ENCODE data around the gene KIF20B.

GRCh38 chr10:89701242-89702120 is at the start of gene KIF20B:
- 0 out of 2 replicates have a peak, but pooled peaks have one; percentile 30 for TF ChIP-seq CTCF (conservative IDR thresholded peaks at IDR 0.05; ENCODE audit: low read length)
- no peak for TF ChIP-seq EZH2phosphoT487 (IDR thresholded peaks at IDR 0.05; ENCODE audit: borderline replicate concordance, low read depth, low read length)

All from OCI-LY7 (cell line).